Right ventricle myocardium inferior (tissue), 1 donor: ENCODE measurements around the gene EFCAB12. TPM values are rescaled to one million over a fixed set of nuclear protein-coding genes. Genes with fewer than 3 reads are reported as not detected.
"Not testable (repeated sequence)": the region's sequence is repeated elsewhere in the genome, so short reads cannot be mapped to it uniquely, and the experiment has no call there.

Experiments used
- ATAC-seq: fragments of 200-7000 bp; cut with Tn5 transposase; one replicate; pipeline ENCODE4 v1.9.1; 2020; ENCODE audit warnings: mild to moderate bottlenecking, moderate library complexity
- DNase-seq: peaks from one replicate; pipeline ENCODE4 v3.0.0; 2021; ENCODE audit errors: missing footprints
- intact Hi-C: fragments of 100-400 bp; cut with DNase I; formaldehyde crosslinking; loops from one replicate; pipeline ENCODE4 v1.11.0; 2022
- total RNA-seq: library from RNA; stranded (reverse); fragmentation: NEBNext Ultra II Directional; extraction: Animal tissue kit (Norgen Biotek cat#: 25700); gene quantifications from one replicate; pipeline ENCODE4 v1.2.1, GENCODE V29; 2021
- donor health status: DM: no; HTN: yes; CAD: no; lungs with severe emphysema.

EFCAB12 gene
- total RNA-seq, 1 donor from 2014 or later = not detected

DNA sequence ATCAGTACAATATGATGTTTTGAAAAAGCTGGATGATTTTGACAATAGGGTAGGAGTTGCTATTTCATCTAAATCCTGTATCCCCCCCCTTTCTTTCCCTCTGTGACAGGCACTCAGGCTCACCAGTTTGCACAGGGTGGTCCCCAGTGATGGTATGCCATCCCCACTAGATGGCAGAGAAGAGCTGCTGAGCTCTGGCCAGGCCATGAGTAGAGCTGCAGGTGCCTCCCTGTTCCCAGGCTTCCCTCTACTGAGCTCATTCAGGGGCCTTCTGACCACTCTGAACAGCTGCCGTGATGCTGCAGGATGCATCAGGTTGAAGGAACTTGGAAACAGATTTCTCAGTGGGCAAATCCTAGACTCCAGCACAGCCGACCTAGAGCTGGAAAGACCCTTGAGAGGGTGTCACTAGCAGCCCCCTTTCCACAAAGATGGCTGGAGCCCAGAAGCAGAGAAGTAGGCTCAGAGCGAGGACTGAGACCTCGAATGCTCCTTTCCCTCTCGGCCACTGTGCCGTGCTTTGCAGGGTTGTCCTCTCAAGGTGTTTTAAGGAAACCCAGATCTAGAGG lies 45.1 kb downstream of the EFCAB12 start:
- DNase-seq (peak; percentile 52), ATAC-seq (peak; percentile 85)
- intact Hi-C loops = loop anchor here (5.0 to 10.0 kb wide), 2 partner anchors 444 to 551 kb away; no protein-coding TSS in a partner anchor

- intact Hi-C loops = loop anchor here (5.0 to 10.0 kb wide), 2 partner anchors 445 to 552 kb away; no protein-coding TSS in a partner anchor
- no peak for ATAC-seq
- no peak for DNase-seq
Measured at GRCh38 chr3:129382366-129382765, 46.1 kb downstream of the EFCAB12 start.

- intact Hi-C loops = loop anchor here (5.0 to 10.0 kb wide), 2 partner anchors 448 to 555 kb away; no protein-coding TSS in a partner anchor
- DNase-seq (no peak), ATAC-seq (no peak)
Measured at GRCh38 chr3:129379582-129380358, 48.7 kb downstream of the EFCAB12 start.

DNA sequence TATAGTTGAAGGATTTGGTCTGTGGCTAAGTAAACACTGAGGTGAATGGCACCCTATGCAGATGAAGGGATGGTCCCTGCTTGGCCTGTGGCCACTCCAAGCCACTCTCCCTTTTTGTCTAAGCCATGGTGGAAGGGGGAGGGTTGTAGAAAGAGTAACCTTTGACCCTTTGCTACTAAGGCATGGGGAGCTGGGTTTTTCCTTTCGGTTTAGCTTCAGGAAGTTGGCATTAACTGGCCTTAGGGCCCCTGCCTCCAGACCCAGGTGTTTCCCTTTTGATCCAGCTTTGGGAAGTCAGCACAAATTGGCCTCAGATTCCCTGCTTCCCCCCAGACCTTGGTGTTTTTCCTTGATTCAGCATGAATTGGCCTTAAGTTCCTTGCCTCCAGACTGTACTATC lies 49.5 kb downstream of the EFCAB12 start:
- DNase-seq (no peak), ATAC-seq (no peak)
- intact Hi-C loops = no loop called here

DNA sequence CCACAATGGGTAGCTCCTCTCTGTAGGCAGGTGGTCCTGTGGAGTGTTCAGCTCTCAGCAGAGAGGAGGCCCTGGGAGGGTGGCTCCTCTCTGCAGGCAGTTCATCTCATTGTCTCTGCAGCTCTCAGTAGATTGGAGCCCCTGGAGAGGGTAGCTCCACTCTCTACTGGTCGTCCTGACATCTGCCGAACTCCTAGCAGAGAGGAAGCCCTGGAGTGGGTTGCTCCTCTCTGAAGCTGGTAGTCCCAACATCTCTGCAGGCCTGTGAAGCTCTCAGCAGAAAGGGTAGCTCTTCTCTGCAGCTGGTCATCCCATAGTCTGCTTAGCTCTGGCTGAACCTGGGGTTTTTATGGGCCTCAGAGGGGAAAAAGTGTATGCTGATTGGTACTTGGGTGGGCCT lies 50.8 kb downstream of the EFCAB12 start:
- intact Hi-C loops = no loop called here
- ATAC-seq = no peak
- DNase-seq = no peak

DNA sequence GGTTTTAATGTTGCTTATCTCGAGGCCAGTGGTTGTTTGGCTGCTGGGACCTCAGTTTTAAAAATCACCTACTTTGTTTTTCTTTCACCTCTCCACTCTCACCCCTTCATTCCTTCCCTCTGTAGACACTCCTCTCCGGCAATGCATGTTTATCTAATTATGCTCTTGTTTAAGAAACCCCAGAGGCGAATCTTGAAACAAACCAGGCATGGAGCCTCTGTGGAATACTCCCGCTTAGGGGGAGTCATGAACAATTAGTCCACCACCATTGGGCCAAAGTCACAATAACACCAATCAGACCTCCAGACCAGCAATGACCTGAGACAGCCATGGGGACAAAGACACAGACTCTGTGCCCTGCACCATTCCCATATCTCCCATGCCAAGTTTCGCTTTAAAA lies 53.3 kb downstream of the EFCAB12 start:
- intact Hi-C loops = no loop called here
- ATAC-seq (no peak), DNase-seq (no peak)

DNA sequence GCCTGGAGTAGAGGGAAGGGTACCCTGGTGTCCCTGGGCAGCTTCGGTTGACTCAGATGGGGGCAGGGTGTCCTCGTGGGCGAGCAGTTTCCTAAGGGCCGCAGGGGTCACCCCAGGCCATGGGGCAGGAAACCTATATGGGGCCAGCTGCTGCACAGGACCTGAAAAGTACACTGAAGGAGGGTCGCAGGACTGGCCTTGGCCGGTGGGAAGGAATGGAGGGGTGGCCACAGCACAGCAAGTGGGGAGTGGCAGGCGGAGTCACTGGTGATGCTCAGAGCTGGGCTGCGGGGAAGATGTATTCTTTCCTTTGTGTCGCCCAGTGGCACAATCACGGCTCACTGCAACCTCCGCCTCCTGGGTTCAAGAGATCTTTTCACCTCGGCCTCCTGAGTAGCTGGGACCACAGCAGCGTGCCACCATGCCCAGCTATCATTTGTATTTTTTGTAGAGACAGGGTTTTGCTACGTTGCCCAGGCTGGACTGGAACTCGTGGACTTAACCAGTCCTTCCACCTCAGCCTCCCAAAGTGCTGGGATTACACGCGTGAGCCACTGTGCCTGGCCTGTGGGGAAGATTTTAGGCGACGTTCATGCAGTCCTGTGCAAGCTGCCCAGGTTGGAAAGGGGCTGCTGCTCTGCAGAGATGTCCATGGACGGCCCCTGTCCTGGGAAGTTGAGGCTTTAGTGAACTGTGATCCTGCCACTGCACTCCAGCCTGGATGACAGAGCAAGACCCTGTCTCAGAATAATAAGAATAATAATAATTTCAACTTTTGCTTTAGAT lies 57.2 kb downstream of the EFCAB12 start:
- intact Hi-C loops = no loop called here
- DNase-seq (peak; percentile 55), ATAC-seq (no peak)

GRCh38 chr3:129370248-129370964 lies 58.0 kb downstream of the EFCAB12 start:
- ATAC-seq (peak; percentile 8), DNase-seq (no peak)
- intact Hi-C loops = no loop called here

DNA sequence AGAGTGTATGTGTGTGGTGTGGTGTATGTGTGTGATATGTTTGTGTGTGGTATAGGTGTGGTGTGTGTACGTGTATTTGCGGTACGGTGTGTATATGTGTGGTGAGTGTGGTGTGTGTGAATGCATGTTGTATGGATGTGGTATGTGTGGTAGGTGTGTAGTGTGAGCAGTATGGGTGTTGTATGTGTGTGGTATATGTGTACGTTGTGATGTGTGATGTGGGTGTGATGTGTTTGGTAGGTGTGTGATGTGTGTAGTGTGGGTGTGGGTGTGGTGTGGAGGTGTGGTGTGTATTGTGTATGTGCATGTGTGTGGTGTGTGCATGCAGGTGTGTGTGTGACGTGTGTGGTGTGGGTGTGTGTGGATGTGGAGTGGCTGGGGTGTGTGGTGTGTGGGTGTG lies 58.7 kb downstream of the EFCAB12 start:
- intact Hi-C loops = no loop called here
- DNase-seq (peak; percentile 59), ATAC-seq (peak; percentile 6)

DNA sequence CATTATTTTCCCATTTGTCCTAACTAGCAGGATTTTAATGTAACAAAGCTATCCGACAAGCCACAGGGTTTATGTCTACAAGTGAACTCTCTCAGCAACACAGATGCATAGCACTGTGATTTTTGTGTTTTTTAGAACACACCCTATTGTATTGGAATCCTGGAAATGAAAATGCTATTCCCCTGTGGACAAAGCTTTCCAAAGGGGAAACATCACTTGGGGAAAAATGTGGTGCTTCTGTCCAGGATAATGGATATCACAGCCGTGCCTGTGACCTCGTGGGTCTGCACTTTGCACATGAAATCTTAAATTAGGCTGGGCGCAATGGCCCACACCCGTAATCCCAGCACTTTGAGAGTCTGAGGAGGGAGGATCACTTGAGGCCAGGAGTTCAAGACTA lies 60.6 kb downstream of the EFCAB12 start:
- intact Hi-C loops = no loop called here
- ATAC-seq (no peak), DNase-seq (no peak)

- DNase-seq (peak; percentile 53), ATAC-seq (no peak)
- intact Hi-C loops = no loop called here
Measured at GRCh38 chr3:129366312-129366831, 62.1 kb downstream of the EFCAB12 start.

- intact Hi-C loops = no loop called here
- DNase-seq (peak; percentile 65), ATAC-seq (peak; percentile 69)
Measured at GRCh38 chr3:129365296-129366136, 62.9 kb downstream of the EFCAB12 start.

- intact Hi-C loops, ATAC-seq, DNase-seq: not testable (repeated sequence)
Measured at GRCh38 chr3:129364811-129365210, 63.6 kb downstream of the EFCAB12 start.

- intact Hi-C loops, ATAC-seq, DNase-seq: not testable (repeated sequence)
Measured at GRCh38 chr3:129363356-129363755, 65.1 kb downstream of the EFCAB12 start.

DNA sequence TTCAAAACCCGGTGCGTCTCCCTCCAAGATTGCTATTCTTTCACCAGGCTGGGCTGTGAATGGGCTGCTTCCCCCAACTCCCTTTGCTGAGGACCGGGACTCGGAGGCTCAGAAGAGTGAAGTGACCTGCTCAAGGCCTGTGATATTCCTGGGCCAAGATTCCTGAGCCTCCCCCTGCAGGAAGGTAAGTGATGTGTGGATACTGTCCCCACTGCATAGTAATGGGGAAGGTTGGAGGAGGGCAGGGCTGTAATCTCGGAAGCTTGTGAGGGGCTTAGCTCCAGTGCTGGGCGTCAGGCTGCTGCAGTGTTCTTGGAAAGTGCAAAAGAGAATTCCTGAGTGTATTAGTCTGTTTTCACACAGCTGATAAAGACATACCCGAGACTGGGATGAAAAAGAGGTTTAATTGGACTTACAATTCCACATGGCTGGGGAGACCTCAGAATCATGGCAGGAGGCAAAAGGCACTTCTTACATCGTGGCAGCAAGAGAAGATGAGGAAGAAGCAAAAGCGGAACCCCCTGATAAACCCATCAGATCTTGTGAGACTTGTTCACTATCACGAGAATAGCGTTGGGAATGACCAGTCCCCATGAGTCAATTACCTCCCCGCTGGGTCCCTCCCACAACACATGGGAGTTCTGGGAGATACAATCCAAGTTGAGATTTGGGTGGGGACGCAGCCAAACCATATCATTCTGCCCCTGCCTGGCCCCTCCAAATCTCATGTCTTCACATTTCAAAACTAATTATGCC lies 67.6 kb downstream of the EFCAB12 start:
- DNase-seq = peak; percentile 22
- intact Hi-C loops = no loop called here
- no peak for ATAC-seq

DNA sequence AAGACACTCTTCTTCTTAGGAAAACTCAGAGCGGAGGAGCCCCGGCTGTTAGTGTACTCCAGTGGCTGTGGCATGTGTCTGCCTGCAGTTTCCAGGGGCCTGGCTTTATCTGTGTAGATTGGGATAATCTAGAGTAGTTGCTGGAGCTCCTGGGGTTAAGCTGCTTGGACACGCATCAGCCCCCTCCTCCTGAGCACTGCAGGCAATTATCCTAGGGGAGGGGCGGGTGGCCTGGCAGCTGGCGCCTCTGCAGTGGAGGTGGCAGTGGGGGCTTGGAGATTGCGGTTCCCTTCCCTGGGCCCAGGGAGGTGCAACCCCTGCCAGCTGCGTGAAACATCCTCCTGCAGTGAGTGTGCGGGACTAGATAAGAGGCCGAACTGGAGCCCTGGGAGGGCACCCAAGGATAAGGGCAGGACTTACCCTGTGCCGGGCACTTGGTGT lies 68.2 kb downstream of the EFCAB12 start:
- ATAC-seq (peak; percentile 8), DNase-seq (peak; percentile 18)
- intact Hi-C loops = no loop called here

GRCh38 chr3:129358772-129359371 lies 69.6 kb downstream of the EFCAB12 start:
- intact Hi-C loops = no loop called here

More at GRCh38 chr3:129358772-129359371, 69.6 kb downstream of the EFCAB12 start:
- DNase-seq (no peak), ATAC-seq (no peak)
